Subcutaneous adipose tissue (tissue), 4 donors: ENCODE measurements around the gene MAGI1. TPM values are rescaled to one million over a fixed set of nuclear protein-coding genes. Genes with fewer than 3 reads are reported as not detected.

Experiments used
- total RNA-seq, 4 donors: library from RNA; depleted of rRNA; stranded (reverse); fragments of >200 nt; gene quantifications; one replicate each; pipeline ENCODE4 v1.1.0, GENCODE V29; 2016
- TF ChIP-seq, protein P1 (sequence below): fragments of 450-650 bp; IDR thresholded peaks from one replicate; pipeline ENCODE4 v1.5.1; 2016; ENCODE audit warnings: low read depth, mild to moderate bottlenecking, control low read depth, antibody characterized with exemption, moderate library complexity

The MAGI1 gene
- total RNA-seq, 4 donors from 2014 or later = 15.3 to 56.9 (median 35.4) TPM

GRCh38 chr3:65939184-65939583, 99.5 kb downstream of the MAGI1 start:
- TF ChIP-seq, protein P1, sequence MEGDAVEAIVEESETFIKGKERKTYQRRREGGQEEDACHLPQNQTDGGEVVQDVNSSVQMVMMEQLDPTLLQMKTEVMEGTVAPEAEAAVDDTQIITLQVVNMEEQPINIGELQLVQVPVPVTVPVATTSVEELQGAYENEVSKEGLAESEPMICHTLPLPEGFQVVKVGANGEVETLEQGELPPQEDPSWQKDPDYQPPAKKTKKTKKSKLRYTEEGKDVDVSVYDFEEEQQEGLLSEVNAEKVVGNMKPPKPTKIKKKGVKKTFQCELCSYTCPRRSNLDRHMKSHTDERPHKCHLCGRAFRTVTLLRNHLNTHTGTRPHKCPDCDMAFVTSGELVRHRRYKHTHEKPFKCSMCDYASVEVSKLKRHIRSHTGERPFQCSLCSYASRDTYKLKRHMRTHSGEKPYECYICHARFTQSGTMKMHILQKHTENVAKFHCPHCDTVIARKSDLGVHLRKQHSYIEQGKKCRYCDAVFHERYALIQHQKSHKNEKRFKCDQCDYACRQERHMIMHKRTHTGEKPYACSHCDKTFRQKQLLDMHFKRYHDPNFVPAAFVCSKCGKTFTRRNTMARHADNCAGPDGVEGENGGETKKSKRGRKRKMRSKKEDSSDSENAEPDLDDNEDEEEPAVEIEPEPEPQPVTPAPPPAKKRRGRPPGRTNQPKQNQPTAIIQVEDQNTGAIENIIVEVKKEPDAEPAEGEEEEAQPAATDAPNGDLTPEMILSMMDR = no peak

DNA sequence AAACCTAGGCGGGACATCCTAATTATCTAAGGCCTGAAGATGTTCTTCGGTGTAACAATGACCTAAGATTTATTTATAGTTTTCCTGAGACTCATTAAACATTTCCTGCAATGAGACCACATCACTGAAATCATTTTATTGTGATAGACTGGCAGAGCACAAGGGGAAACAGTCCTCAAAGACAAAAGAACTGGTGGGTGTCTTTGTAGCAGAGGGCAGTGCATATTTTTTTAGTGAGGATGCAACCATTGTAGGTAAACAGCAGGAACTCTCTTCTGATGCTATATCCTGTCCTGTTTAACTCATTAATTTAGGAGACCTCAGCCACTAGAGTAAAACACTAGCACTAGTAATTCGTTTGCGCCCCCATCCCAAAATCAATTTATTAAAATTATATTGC, 100.0 kb downstream of the MAGI1 start:
- TF ChIP-seq, protein P1 = no peak

GRCh38 chr3:65938147-65938546, 100.6 kb downstream of the MAGI1 start:
- TF ChIP-seq, protein P1 = no peak

GRCh38 chr3:65936908-65937638, 101.6 kb downstream of the MAGI1 start:
- TF ChIP-seq, protein P1 = no peak

GRCh38 chr3:65935724-65936123, 103.0 kb downstream of the MAGI1 start:
- TF ChIP-seq, protein P1 = no peak

GRCh38 chr3:65930648-65931047, 108.1 kb downstream of the MAGI1 start:
- TF ChIP-seq, protein P1 = no peak

- TF ChIP-seq, protein P1 = no peak
Observed at GRCh38 chr3:65928110-65928509, 110.6 kb downstream of the MAGI1 start.
